HL-60 (cell line): Measurements from ENCODE around the gene MBTPS1.

ENCODE experiments used
- DNase-seq, 2 experiments: peaks; one replicate each; pipeline ENCODE4 v3.0.0-alpha.2; 2010 to 2020; ENCODE audit warnings: low read depth in 1 of 2, low spot score in 1 of 2
- H3K27ac ChIP-seq: fragments of 250-450 bp; sonication (Bioruptor Pico); replicated peaks from 2 replicates; pipeline ENCODE4 v1.5.1; 2020; ENCODE audit warnings: mild to moderate bottlenecking, moderate library complexity
- H3K27me3 ChIP-seq: fragments of 250-450 bp; sonication (Bioruptor Pico); 2 replicates; pipeline ENCODE4 v1.5.1; 2021; ENCODE audit warnings: mild to moderate bottlenecking, moderate library complexity; ENCODE audit not compliant: insufficient read depth, poor library complexity, severe bottlenecking
- H3K4me3 ChIP-seq: replicated peaks from 2 replicates; pipeline ENCODE4 v1.5.1; 2011; ENCODE audit warnings: mild to moderate bottlenecking, control low read depth, low read length; ENCODE audit not compliant: insufficient read depth
- CTCF ChIP-seq: IDR thresholded peaks from one replicate; pipeline ENCODE4 v1.5.1; 2011; ENCODE audit warnings: low read length, control low read depth, inconsistent platforms; ENCODE audit not compliant: insufficient read depth
- GABPA ChIP-seq: IDR thresholded peaks from 2 replicates; pipeline ENCODE4 v1.6.1; 2012; ENCODE audit warnings: low read depth
- POLR2AphosphoS5 ChIP-seq: IDR thresholded peaks from 2 replicates; pipeline ENCODE4 v1.6.1; 2012; ENCODE audit warnings: low read depth
- SPI1 ChIP-seq: IDR thresholded peaks from 2 replicates; pipeline ENCODE4 v1.6.1; 2012; ENCODE audit warnings: low read depth, mild to moderate bottlenecking, borderline replicate concordance
- TF ChIP-seq, protein P1 (sequence below): IDR thresholded peaks from 2 replicates; pipeline ENCODE4 v1.6.1; 2012; ENCODE audit warnings: low read depth; ENCODE audit not compliant: insufficient replicate concordance

The MBTPS1 gene

DNA sequence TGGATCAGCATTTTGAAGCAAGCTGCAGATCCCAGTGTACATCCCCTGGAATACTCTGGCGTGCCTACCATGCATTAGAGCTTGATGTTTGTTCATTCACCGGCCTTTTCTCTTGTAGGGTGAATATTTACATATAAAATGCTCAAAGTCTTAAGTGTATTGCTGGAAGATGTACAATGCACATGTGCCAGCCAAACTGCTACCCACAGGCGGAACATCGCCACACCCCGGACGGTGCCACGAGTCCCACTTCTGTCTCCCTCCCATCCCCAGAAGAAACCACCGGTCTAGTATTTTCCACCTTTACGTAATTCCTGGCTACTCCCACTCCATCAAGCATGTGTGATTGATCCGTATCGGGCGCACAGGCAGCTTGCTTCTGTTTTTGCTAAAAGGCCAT, 78.3 kb downstream of the MBTPS1 start:
- no peak for DNase-seq
- TF ChIP-seq GABPA (no peak), CTCF (no peak), SPI1 (no peak), POLR2AphosphoS5 (no peak)
- TF ChIP-seq, protein P1, sequence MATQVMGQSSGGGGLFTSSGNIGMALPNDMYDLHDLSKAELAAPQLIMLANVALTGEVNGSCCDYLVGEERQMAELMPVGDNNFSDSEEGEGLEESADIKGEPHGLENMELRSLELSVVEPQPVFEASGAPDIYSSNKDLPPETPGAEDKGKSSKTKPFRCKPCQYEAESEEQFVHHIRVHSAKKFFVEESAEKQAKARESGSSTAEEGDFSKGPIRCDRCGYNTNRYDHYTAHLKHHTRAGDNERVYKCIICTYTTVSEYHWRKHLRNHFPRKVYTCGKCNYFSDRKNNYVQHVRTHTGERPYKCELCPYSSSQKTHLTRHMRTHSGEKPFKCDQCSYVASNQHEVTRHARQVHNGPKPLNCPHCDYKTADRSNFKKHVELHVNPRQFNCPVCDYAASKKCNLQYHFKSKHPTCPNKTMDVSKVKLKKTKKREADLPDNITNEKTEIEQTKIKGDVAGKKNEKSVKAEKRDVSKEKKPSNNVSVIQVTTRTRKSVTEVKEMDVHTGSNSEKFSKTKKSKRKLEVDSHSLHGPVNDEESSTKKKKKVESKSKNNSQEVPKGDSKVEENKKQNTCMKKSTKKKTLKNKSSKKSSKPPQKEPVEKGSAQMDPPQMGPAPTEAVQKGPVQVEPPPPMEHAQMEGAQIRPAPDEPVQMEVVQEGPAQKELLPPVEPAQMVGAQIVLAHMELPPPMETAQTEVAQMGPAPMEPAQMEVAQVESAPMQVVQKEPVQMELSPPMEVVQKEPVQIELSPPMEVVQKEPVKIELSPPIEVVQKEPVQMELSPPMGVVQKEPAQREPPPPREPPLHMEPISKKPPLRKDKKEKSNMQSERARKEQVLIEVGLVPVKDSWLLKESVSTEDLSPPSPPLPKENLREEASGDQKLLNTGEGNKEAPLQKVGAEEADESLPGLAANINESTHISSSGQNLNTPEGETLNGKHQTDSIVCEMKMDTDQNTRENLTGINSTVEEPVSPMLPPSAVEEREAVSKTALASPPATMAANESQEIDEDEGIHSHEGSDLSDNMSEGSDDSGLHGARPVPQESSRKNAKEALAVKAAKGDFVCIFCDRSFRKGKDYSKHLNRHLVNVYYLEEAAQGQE = no peak
- peaks cover 21% of the 10 kb centered on the region for H3K27me3 ChIP-seq

GRCh38 chr16:84036982-84037425, 79.7 kb downstream of the MBTPS1 start:
- no peak overlapping the region for H3K4me3 ChIP-seq
- H3K27me3 ChIP-seq = peaks cover 16% of the 10 kb centered on the region
- no peak overlapping the region for H3K27ac ChIP-seq
- no peak for DNase-seq
- TF ChIP-seq GABPA (no peak), POLR2AphosphoS5 (no peak), CTCF (no peak), SPI1 (no peak)
- TF ChIP-seq, protein P1 = no peak

More for the DNA sequence above, 78.3 kb downstream of the MBTPS1 start:
- no peak overlapping the region for H3K4me3 ChIP-seq
- H3K27ac ChIP-seq = no peak overlapping the region

DNA sequence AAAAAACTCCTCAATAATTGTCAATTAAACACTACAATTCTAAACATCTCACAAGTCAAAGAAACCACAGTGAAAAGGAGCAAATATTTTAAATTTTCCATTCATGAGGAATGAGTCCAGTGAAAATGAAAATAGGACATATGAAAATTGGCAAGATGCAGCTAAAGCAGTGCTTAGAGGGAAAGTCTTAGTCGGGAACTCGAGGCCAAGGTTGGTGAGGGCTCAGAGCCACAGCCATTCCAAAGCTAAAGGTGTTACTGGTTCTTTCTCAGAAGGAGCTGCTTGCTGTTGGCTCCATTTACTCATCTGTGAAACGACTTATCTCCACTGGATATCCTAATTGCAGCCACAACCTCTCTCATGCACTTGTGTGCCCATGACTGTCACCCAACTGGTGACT, 80.6 kb downstream of the MBTPS1 start:
- H3K27me3 ChIP-seq = peaks cover 16% of the 10 kb centered on the region
- H3K4me3 ChIP-seq = no peak overlapping the region
- TF ChIP-seq POLR2AphosphoS5 (no peak), GABPA (no peak), SPI1 (no peak), CTCF (no peak)
- TF ChIP-seq, protein P1 = no peak
- DNase-seq = no peak
- H3K27ac ChIP-seq = no peak overlapping the region
